AG04449 (cell line): ENCODE measurements around the gene IL1RAPL2.
"Not testable (repeated sequence)": the region's sequence is repeated elsewhere in the genome, so short reads cannot be mapped to it uniquely, and the experiment has no call there.

ENCODE experiments used
- CTCF ChIA-PET: fragments of 350-600 bp; formaldehyde crosslinking; extraction: SDS; loops from one replicate; lab custom pipeline; 2021; ENCODE audit warnings: antibody characterized with exemption; lab: Yijun Ruan, JAX
- POLR2A ChIA-PET: fragments of 400-600, 350-600 bp; formaldehyde crosslinking; extraction: SDS; loops from one replicate; lab custom pipeline; 2020; ENCODE audit warnings: antibody characterized with exemption, inconsistent platforms; lab: Yijun Ruan, JAX
- DNase-seq: peaks from one replicate; pipeline ENCODE4 v3.0.0-alpha.2; 2010; ENCODE audit warnings: low read depth, low spot score
- H3K4me3 ChIP-seq: 2 replicates; pipeline ENCODE4 v1.5.1; 2011; ENCODE audit warnings: low read depth, mild to moderate bottlenecking, control low read depth, low read length
- CTCF ChIP-seq: IDR thresholded peaks from one replicate; pipeline ENCODE4 v1.5.1; 2011; ENCODE audit warnings: mild to moderate bottlenecking, moderate library complexity, low read length, control low read depth, inconsistent platforms; ENCODE audit not compliant: insufficient read depth; ENCODE audit errors: missing control alignments

IL1RAPL2 gene

GRCh38 chrX:104665691-104666090, 99.7 kb downstream of the IL1RAPL2 start:
- ChIA-PET CTCF (no interaction called here), POLR2A (no interaction called here)
- no peak overlapping the region for H3K4me3 ChIP-seq
- DNase-seq, result no peak
- no peak for TF ChIP-seq CTCF

GRCh38 chrX:104668550-104668949, 102.6 kb downstream of the IL1RAPL2 start:
- ChIA-PET POLR2A (no interaction called here), CTCF (interaction anchor here (1.0 kb wide), 1 partner anchor 521 kb away, joined by 4 read pairs; no protein-coding TSS in a partner anchor)
- no peak overlapping the region for H3K4me3 ChIP-seq
- no peak for TF ChIP-seq CTCF
- DNase-seq, result no peak

- no peak for TF ChIP-seq CTCF
- ChIA-PET POLR2A (no interaction called here), CTCF (interaction anchor here (1.0 kb wide), 1 partner anchor 521 kb away, joined by 4 read pairs; no protein-coding TSS in a partner anchor)
Observed at GRCh38 chrX:104669063-104669462, 103.1 kb downstream of the IL1RAPL2 start.

GRCh38 chrX:104670051-104670450, 104.1 kb downstream of the IL1RAPL2 start:
- DNase-seq, result no peak
- TF ChIP-seq CTCF, result no peak
- no peak overlapping the region for H3K4me3 ChIP-seq
- CTCF ChIA-PET, result no interaction called here
- POLR2A ChIA-PET, result no interaction called here

More at GRCh38 chrX:104669063-104669462, 103.1 kb downstream of the IL1RAPL2 start:
- no peak for DNase-seq
- no peak overlapping the region for H3K4me3 ChIP-seq

GRCh38 chrX:104677517-104677916, 111.5 kb downstream of the IL1RAPL2 start:
- CTCF ChIA-PET, POLR2A ChIA-PET, H3K4me3 ChIP-seq, DNase-seq: not testable (repeated sequence)

- DNase-seq, result no peak
- TF ChIP-seq CTCF, result no peak
- H3K4me3 ChIP-seq, result no peak overlapping the region
- ChIA-PET POLR2A (no interaction called here), CTCF (no interaction called here)
Observed at GRCh38 chrX:104679175-104679574, 113.2 kb downstream of the IL1RAPL2 start.

- ChIA-PET CTCF (no interaction called here), POLR2A (no interaction called here)
- TF ChIP-seq CTCF, result no peak
- no peak for DNase-seq
- no peak overlapping the region for H3K4me3 ChIP-seq
Observed at GRCh38 chrX:104681214-104681613, 115.2 kb downstream of the IL1RAPL2 start.
